Gastrocnemius medialis (tissue), 4 donors: ENCODE results near the gene LHPP. TPM values are rescaled to one million over a fixed set of nuclear protein-coding genes. Genes with fewer than 3 reads are reported as not detected.

Source experiments
- ATAC-seq, 2 donors: fragments of 150-250 bp; one replicate each; pipeline ENCODE4 v1.9.1; 2016
- DNase-seq, 2 donors: peaks; one replicate each; pipeline ENCODE4 v3.0.0-alpha.2; 2019
- H3K27ac ChIP-seq, 4 donors: fragments of 200-600 bp; sonication (generic); 1 replicate in 1 of 4; 2 replicates in 3 of 4; pipeline ENCODE4 v1.5.1; 2016 to 2018; ENCODE audit warnings: mild to moderate bottlenecking in 2 of 4, moderate library complexity in 1 of 4
- H3K27me3 ChIP-seq, 3 donors: fragments of 200-600 bp; sonication (generic) in 2 of 3; 1 replicate in 1 of 3; 2 replicates in 2 of 3; pipeline versions ENCODE4 v1.5.1 to v1.6.0; 2016 to 2019; ENCODE audit warnings: mild to moderate bottlenecking in 1 of 3, moderate library complexity in 1 of 3
- H3K36me3 ChIP-seq, 2 donors: fragments of 200-600 bp; sonication (generic) in 1 of 2; one replicate each; pipeline ENCODE4 v1.5.1; 2017 to 2018
- H3K4me1 ChIP-seq, 2 donors: fragments of 200-600 bp; sonication (generic) in 1 of 2; one replicate each; pipeline ENCODE4 v1.5.1; 2016 to 2017; ENCODE audit warnings: mild to moderate bottlenecking in 2 of 2
- H3K4me3 ChIP-seq, 4 donors: fragments of 200-600 bp; sonication (generic) in 3 of 4; 1 replicate in 1 of 4; 2 replicates in 3 of 4; pipeline ENCODE4 v1.5.1; 2016 to 2019; ENCODE audit warnings: mild to moderate bottlenecking in 2 of 4
- H3K9me3 ChIP-seq, 3 donors: fragments of 200-600 bp; sonication (generic) in 2 of 3; 1 replicate in 1 of 3; 2 replicates in 2 of 3; pipeline ENCODE4 v1.5.1; 2016 to 2019
- CTCF ChIP-seq, 5 experiments: fragments of 450-650 bp in 3 of 5; fragments of 200-600 bp in 2 of 5; sonication (generic) in 2 of 5; IDR thresholded peaks in 4 of 5; conservative IDR thresholded peaks in 1 of 5; 1 replicate in 4 of 5; 2 replicates in 1 of 5; pipeline ENCODE4 v1.5.1; 2016 to 2019; ENCODE audit warnings: antibody characterized with exemption in 5 of 5, mild to moderate bottlenecking in 3 of 5, moderate library complexity in 3 of 5
- POLR2A ChIP-seq, 2 donors: fragments of 450-650 bp; IDR thresholded peaks; one replicate each; pipeline ENCODE4 v1.6.1; 2017; ENCODE audit warnings: antibody characterized with exemption in 2 of 2, mild to moderate bottlenecking in 2 of 2, moderate library complexity in 2 of 2
- in situ Hi-C, 4 donors: fragments of 200-750 bp; cut with MboI; loops; one replicate each; pipeline versions ENCODE4 v1.15.0 to v1.8.0; 2017; ENCODE audit warnings: low sequenced_read_pairs in 4 of 4
- intact Hi-C: fragments of 100-400 bp; cut with DNase I; formaldehyde crosslinking; loops from one replicate; pipeline ENCODE4 v1.15.1; 2023; ENCODE audit warnings: low total_unique reads
- total RNA-seq, 4 donors: library from RNA; depleted of rRNA; stranded (reverse); fragments of >200 nt; gene quantifications; one replicate each; pipeline versions ENCODE4 v1.1.0 to v1.2.3, GENCODE V29; 2016

Gene LHPP
- total RNA-seq, 4 donors from 2014 or later: 4.9 to 16.0 (median 12.2) TPM

GRCh38 chr10:124616040-124616835 is 154.6 kb downstream of the LHPP start:
- Histone ChIP-seq H3K4me3 (no peak overlapping the region), H3K27me3 (no peaks in the 10 kb centered on the region), H3K27ac (no peak overlapping the region), H3K4me1 (peaks cover 7 to 30% of the 10 kb centered on the region in 2 donors), H3K9me3 (no peaks in the 10 kb centered on the region), H3K36me3 (peaks cover 0 to 8% of the 10 kb centered on the region in 2 donors)
- in situ Hi-C loops (no loop called here), intact Hi-C loops (no loop called here)
- DNase-seq (no peak), ATAC-seq (no peak)
- no peak for TF ChIP-seq CTCF (IDR thresholded peaks at IDR 0.05 in 4 of 5, conservative IDR thresholded peaks at IDR 0.05 in 1 of 5)
- no peak for TF ChIP-seq POLR2A (IDR thresholded peaks at IDR 0.05)

GRCh38 chr10:124616836-124617130 is 155.2 kb downstream of the LHPP start:
- ATAC-seq: no peak
- no peak for DNase-seq
- Histone ChIP-seq H3K9me3 (no peaks in the 10 kb centered on the region), H3K27ac (no peak overlapping the region), H3K4me1 (peaks cover 13 to 36% of the 10 kb centered on the region in 2 donors), H3K36me3 (peaks cover 0 to 8% of the 10 kb centered on the region in 2 donors), H3K27me3 (no peaks in the 10 kb centered on the region), H3K4me3 (no peak overlapping the region)
- no peak for TF ChIP-seq POLR2A (IDR thresholded peaks at IDR 0.05)
- no peak for TF ChIP-seq CTCF (IDR thresholded peaks at IDR 0.05 in 4 of 5, conservative IDR thresholded peaks at IDR 0.05 in 1 of 5)
- intact Hi-C loops (no loop called here), in situ Hi-C loops (no loop called here)

GRCh38 chr10:124618470-124619073 is 156.9 kb downstream of the LHPP start:
- in situ Hi-C loops (no loop called here), intact Hi-C loops (no loop called here)
- Histone ChIP-seq H3K4me3 (no peak overlapping the region), H3K4me1 (peaks cover 25 to 42% of the 10 kb centered on the region in 2 donors), H3K9me3 (no peaks in the 10 kb centered on the region), H3K36me3 (peaks cover 0 to 16% of the 10 kb centered on the region in 2 donors), H3K27me3 (no peaks in the 10 kb centered on the region), H3K27ac (no peak overlapping the region)
- TF ChIP-seq POLR2A (IDR thresholded peaks at IDR 0.05): no peak
- no peak for TF ChIP-seq CTCF (IDR thresholded peaks at IDR 0.05 in 4 of 5, conservative IDR thresholded peaks at IDR 0.05 in 1 of 5)
- DNase-seq (no peak), ATAC-seq (no peak)

- intact Hi-C loops: no loop called here
Observed at GRCh38 chr10:124619195-124619594, 157.6 kb downstream of the LHPP start.

More at GRCh38 chr10:124619195-124619594, 157.6 kb downstream of the LHPP start:
- DNase-seq (no peak), ATAC-seq (no peak)
- Histone ChIP-seq H3K4me3 (no peak overlapping the region), H3K9me3 (no peaks in the 10 kb centered on the region), H3K27ac (no peak overlapping the region), H3K4me1 (peaks cover 31 to 41% of the 10 kb centered on the region in 2 donors), H3K36me3 (peaks cover 0 to 16% of the 10 kb centered on the region in 2 donors), H3K27me3 (no peaks in the 10 kb centered on the region)
- in situ Hi-C loops: no loop called here
- TF ChIP-seq POLR2A (IDR thresholded peaks at IDR 0.05): no peak
- no peak for TF ChIP-seq CTCF (IDR thresholded peaks at IDR 0.05 in 4 of 5, conservative IDR thresholded peaks at IDR 0.05 in 1 of 5)
